ENCODE data around the gene GLI1. TPM values are rescaled to one million over a fixed set of nuclear protein-coding genes. Genes with fewer than 3 reads are reported as not detected.

The GLI1 gene
- total RNA-seq, 1 experiment from 2014 or later = 25.8 TPM

DNA sequence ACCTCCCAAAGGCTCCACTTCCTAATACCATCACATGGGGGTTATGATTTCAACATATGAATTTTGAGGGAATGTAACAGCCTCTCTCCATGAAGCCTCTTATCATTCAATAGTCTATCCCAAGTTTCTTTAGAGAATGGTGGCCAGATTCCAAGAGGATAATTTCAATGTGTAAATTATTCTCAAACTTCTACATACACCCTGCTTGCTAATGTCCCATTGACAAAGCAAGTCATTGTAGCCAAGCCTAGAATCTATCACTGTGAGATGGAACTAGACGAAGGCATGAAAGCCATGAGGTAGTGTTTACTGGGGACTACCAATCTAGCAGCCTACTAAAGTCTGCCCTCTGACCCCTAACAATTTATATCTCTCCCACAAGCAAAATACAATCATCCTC, 21.2 kb upstream of the GLI1 start:
- H3K4me3 Mint-ChIP-seq = no peak overlapping the region
- Histone ChIP-seq H2AK5ac (ENCODE audit: insufficient read length, low read length) (no peak overlapping the region), H4K91ac (ENCODE audit: insufficient read length, low read depth, low read length) (no peak overlapping the region), H4K20me1 (ENCODE audit: control insufficient read depth, insufficient read depth, insufficient read length) (no peaks in the 10 kb centered on the region), H3K18ac (ENCODE audit: insufficient read length, low read depth, low read length) (no peak overlapping the region), H3K9me3 (ENCODE audit: control insufficient read depth, low read depth, low read length) (no peaks in the 10 kb centered on the region), H2BK15ac (ENCODE audit: low read depth, low read length) (no peak overlapping the region), H3K27ac (ENCODE audit: insufficient read length, low read depth, low read length) (no peak overlapping the region), H3K79me2 (ENCODE audit: insufficient read depth, low read length) (no peaks in the 10 kb centered on the region), H3K4me2 (ENCODE audit: insufficient read depth, insufficient read length, low read length) (no peak overlapping the region), H3K9ac (ENCODE audit: extremely low read depth, insufficient read length, low read length) (no peak overlapping the region), H3K23me2 (ENCODE audit: insufficient read length, low read depth, low read length, poor library complexity, severe bottlenecking) (no peaks in the 10 kb centered on the region), H3K23ac (ENCODE audit: insufficient read length, low read depth, low read length) (no peak overlapping the region), H2BK5ac (ENCODE audit: insufficient read length, low read length) (no peak overlapping the region), H3K4ac (ENCODE audit: low read depth, low read length) (no peak overlapping the region), H4K5ac (ENCODE audit: insufficient read length, low read depth, low read length) (no peak overlapping the region), H3K14ac (ENCODE audit: insufficient read depth, low read length) (no peak overlapping the region), H3K4me1 (ENCODE audit: insufficient read depth, low read length) (no peaks in the 10 kb centered on the region), H3K56ac (ENCODE audit: insufficient read length, low read depth, low read length) (no peak overlapping the region), H2BK120ac (ENCODE audit: low read depth, low read length, poor library complexity, severe bottlenecking) (no peak overlapping the region), H4K8ac (replicated peaks; ENCODE audit: insufficient read length, low read depth, low read length) (no peak overlapping the region), H3K79me1 (ENCODE audit: insufficient read depth, low read depth, low read length, poor library complexity, severe bottlenecking) (no peaks in the 10 kb centered on the region), H2AFZ (ENCODE audit: low read length) (no peak overlapping the region), H3T11ph (ENCODE audit: low read length) (no peak overlapping the region), H2BK20ac (ENCODE audit: low read depth, low read length, poor library complexity, severe bottlenecking) (no peak overlapping the region), H2BK12ac (ENCODE audit: insufficient read length, low read depth, low read length) (no peak overlapping the region), H3K27me3 (ENCODE audit: insufficient read depth, low read length) (no peaks in the 10 kb centered on the region)
- peaks cover 9 to 13% of the 10 kb centered on the region in 2 experiments for H3K9me3 Mint-ChIP-seq
- no peak for DNase-seq
- no CpG with 5 or more reads among the region's 1 CpG for WGBS (ENCODE audit: extremely low coverage, insufficient read length, low lambda C conversion rate)
- H3K36me3 Mint-ChIP-seq (ENCODE audit: insufficient read depth in 1 of 3, low read depth in 3 of 3) = peaks cover 2 to 8% (median 4%) of the 10 kb centered on the region in 3 experiments; a peak in 4 of 7 replicates
- no peak overlapping the region for H3K27ac Mint-ChIP-seq
- TF ChIP-seq CTCF (conservative IDR thresholded peaks at IDR 0.05) = no peak
- peaks cover 4 to 9% of the 10 kb centered on the region in 2 experiments; a peak in 2 of 4 replicates for H3K4me1 Mint-ChIP-seq
- H3K27me3 Mint-ChIP-seq (ENCODE audit: low read depth) = peaks cover 4% of the 10 kb centered on the region; the same call in 1 of the 2 replicates

Measured in H9 (cell line).